GM18508 (cell line): ENCODE measurements around the gene C9orf43.
"Not testable (repeated sequence)": the region's sequence is repeated elsewhere in the genome, so short reads cannot be mapped to it uniquely, and the experiment has no call there.

Source experiments
- ATAC-seq: cut with Tn5 transposase; IDR thresholded peaks from one replicate; pipeline ENCODE4 v1.9.1; 2021; ENCODE audit warnings: moderate number of reproducible peaks; ENCODE audit not compliant: insufficient read depth, unreplicated experiment

C9orf43 gene

GRCh38 chr9:113380869-113381378, 29.6 kb upstream of the C9orf43 start:
- peak; percentile 53 for ATAC-seq

GRCh38 chr9:113381441-113381840, 29.1 kb upstream of the C9orf43 start:
- ATAC-seq: not testable (repeated sequence)

- no peak for ATAC-seq
Observed at GRCh38 chr9:113381909-113382411, 28.6 kb upstream of the C9orf43 start.

GRCh38 chr9:113386571-113387393, 23.8 kb upstream of the C9orf43 start:
- ATAC-seq: no peak

GRCh38 chr9:113387560-113388230, 22.9 kb upstream of the C9orf43 start:
- no peak for ATAC-seq

GRCh38 chr9:113388833-113389232, 21.7 kb upstream of the C9orf43 start:
- no peak for ATAC-seq

- ATAC-seq: no peak
Observed at GRCh38 chr9:113389451-113389850, 21.1 kb upstream of the C9orf43 start.

- no peak for ATAC-seq
Observed at GRCh38 chr9:113390192-113390960, 20.2 kb upstream of the C9orf43 start.

- no peak for ATAC-seq
Observed at GRCh38 chr9:113391917-113392316, 18.6 kb upstream of the C9orf43 start.

GRCh38 chr9:113393281-113393680, 17.3 kb upstream of the C9orf43 start:
- ATAC-seq: no peak

- no peak for ATAC-seq
Observed at GRCh38 chr9:113395000-113395861, 15.3 kb upstream of the C9orf43 start.

- ATAC-seq: no peak
Observed at GRCh38 chr9:113397203-113397631, 13.3 kb upstream of the C9orf43 start.

GRCh38 chr9:113398796-113399195, 11.8 kb upstream of the C9orf43 start:
- ATAC-seq: no peak

- no peak for ATAC-seq
Observed at GRCh38 chr9:113399646-113400200, 10.8 kb upstream of the C9orf43 start.

GRCh38 chr9:113401027-113401792, 9.3 kb upstream of the C9orf43 start, which contains the start of gene ALAD:
TSS of gene ALAD (minus strand) at chr9:113401284. CDS start at chr9:113393559, 7,725 bp downstream.
- ATAC-seq: peak; percentile 95

GRCh38 chr9:113403646-113404045, 6.9 kb upstream of the C9orf43 start:
- no peak for ATAC-seq

- ATAC-seq: not testable (repeated sequence)
Observed at GRCh38 chr9:113406353-113406752, 4.2 kb upstream of the C9orf43 start.

GRCh38 chr9:113406873-113407511, 3.6 kb upstream of the C9orf43 start:
- not testable (repeated sequence) for ATAC-seq
